ENCODE data around the gene TMEM266. TPM values are rescaled to one million over a fixed set of nuclear protein-coding genes. Genes with fewer than 3 reads are reported as not detected.
A peak's percentile ranks its signal among the peaks of the same experiment; 100 is the strongest.

TMEM266 gene
- polyA plus RNA-seq, 4 donors, result 10.2 to 12.9 (median 11.0) TPM

DNA sequence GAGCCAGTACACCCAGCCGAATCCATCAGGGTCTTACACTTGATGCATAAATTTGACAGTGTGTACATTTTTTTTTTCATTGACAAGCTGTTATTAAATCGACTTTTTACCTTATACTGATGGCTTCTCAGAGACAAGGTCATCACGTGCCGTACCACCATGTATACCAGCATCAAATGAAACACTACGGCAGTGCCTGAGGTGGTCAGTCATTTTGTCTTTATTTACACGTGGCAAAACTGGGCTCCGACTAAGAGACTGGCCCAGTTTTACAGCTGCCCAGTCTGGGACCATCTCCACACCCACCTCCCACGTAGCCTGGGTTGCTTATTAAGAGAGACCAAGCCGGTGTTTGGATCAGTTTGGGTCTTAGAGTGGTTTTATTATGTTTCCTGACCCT lies 57.4 kb downstream of the TMEM266 start:
- no peak for DNase-seq (ENCODE audit: low read depth in 4 of 4, low spot score in 3 of 4)

DNA sequence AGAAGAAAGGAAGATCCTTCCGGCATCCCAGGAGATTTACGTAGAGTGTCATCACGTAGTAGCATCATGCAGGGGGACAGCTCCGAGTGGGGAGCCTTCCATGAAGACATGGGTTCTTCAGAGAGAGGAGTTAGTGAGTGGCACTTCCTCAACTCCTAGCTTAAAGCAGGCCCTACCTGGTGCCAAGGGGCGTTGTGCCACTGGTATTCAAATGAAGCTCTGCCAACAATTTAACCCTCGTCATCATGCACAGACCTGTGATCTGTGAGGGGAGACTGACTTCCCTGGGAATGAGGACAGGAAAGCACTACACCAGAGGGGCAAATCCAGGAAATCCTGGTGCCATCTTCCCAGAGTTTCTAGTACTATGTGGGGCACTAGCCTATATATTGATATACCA lies 59.0 kb downstream of the TMEM266 start:
- DNase-seq (ENCODE audit: low read depth in 4 of 4, low spot score in 3 of 4), result no peak

DNA sequence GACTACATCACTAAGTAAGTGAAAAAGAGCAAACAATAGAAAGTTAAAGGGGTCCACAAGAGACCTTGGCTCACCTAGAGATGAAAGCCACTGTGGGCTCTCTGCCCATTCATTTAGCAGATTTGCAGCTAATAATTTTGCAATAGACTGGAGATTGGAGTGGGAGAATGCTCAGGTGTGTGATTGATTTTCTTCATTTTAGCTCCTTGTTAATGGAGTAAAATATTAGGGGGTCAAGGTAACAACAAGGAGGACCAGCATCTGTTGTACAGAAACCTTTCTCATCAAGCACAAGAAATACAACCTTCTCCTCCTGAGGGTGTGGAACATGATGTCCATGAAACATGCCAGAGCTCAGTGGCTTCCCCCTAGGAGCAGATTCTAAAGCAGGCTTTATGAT lies 63.2 kb downstream of the TMEM266 start:
- DNase-seq (ENCODE audit: low read depth in 4 of 4, low spot score in 3 of 4), result no peak

DNA sequence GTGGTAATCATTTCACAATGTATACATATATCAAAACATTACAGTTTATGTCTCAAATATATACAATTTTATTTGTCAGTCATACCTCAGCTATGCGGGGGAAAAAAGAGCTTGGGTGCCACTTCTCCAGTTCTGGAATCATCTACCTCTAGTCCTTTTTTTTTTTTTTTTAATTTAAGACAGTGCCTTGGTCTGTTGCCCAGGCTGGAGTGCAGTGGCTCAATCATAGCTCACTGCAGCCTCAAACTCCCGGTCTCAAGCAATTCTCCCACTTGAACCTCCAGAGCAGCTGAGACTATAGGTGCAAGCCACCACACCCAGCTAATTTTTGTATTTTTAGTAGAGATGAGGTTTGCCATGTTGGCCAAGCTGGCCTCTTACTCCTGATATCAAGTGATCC lies 67.4 kb downstream of the TMEM266 start:
- DNase-seq (ENCODE audit: low read depth in 4 of 4, low spot score in 3 of 4), result no peak

DNA sequence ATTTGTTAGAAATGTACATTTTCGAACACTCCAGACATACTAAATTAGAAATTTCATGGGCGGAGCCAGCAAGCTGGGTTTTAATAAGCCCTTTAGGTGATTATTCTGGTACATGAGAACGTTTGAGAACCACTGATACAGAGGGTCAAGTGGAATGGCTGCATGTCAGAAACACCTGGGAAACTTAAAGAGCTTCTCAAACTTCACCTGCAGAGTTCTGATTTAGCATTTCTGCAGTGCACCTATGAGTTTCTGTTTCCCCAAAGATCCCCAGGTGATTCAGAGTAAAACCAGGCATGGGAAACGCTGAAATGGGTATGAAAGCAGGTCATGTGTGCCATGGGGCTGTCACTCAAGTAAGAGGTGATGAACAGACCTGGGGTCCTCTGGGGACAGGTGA lies 68.1 kb downstream of the TMEM266 start:
- no peak for DNase-seq (ENCODE audit: low read depth in 4 of 4, low spot score in 3 of 4)

DNA sequence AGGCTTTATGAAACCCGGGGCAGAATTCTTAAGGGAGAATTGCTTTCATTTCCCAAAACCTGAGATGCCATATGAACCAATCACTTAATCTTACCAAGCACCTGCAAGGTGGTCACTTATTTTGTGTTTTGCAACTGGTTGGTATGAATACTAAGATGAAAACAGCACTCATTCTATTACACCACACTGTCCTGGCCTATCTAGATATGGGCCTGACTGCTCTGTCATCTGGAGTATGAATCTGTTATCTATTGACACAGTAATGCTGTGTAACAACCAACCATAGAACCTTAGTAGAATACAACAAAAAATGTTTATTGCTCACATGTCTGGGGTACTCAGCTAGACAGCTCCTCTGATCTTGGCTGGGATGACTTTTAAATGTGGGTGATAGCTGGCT lies 74.8 kb downstream of the TMEM266 start:
- DNase-seq (ENCODE audit: low read depth in 4 of 4, low spot score in 3 of 4), result no peak

DNA sequence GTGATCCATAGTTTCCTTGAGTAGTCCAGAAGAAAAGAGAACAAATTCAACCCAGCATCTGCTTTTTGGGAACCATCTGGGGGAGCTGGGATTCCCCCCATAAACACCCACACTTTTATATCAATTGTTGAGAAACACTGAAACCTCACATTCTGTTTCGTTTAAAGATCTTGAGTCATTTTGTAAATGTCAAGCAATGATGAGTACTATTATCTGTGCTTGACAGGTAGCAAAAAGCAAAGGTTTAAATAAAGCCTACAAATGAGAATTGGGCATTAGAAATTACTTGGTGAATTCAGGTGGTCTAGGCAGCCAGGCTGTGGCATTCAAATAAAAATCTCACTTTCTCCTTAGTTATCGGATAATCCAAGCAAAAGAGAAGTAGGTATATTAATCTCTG lies 75.7 kb downstream of the TMEM266 start:
- no peak for DNase-seq (ENCODE audit: low read depth in 4 of 4, low spot score in 3 of 4)

DNA sequence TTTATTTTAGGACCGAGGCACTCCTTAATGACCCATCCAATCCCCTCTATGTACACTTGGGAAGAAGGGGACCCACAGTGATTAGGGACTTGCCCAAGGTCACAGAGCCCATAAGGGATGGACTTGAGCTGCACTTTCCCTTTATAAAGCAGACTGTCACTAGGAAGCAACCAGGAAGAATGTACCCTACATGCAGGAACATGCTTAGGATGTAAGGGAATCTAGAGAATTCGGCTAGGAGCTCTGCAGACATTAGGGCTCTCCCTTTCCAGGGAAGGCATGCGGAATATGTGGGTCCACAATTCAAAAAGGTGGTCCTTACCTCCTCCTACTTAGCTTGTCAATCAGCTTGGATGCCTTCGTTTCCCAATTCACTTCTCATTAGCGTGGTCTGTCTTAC lies 78.7 kb downstream of the TMEM266 start:
- DNase-seq (ENCODE audit: low read depth in 4 of 4, low spot score in 3 of 4), result no peak

DNA sequence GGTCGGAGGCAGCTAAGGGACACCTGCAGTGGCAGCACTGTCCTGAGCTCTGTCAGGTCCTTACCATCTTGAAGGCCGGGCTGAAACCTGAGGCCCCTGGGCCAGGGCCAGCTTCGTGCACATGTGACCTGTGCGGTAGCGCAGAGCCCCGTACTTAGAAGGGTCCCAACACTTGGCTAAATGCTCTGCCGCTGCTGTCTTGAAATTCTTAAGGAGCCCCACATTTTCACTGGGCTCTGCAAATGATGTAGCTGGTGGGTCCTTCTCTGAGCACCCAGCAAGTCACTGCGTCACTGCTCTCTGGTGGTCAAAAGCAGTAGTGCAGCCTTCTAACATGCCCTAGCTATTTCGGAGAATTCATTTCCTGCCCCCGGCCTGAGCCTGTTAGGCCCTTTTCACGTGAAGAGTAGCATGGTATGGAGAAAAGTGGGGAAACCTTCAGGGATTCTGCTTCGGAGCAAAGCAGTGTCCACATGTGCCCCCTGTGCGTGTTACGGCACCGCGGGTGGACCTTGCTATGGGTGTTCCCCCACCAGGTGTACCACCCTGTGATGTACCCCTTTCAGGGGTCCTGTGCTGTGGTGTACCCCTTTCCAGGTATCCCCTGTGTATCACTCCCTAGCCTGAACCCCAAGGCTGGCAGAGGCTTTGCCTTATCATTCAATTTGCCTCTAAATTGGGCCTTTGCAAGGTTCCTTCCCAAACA lies 79.7 kb downstream of the TMEM266 start:
- DNase-seq (ENCODE audit: low read depth in 4 of 4, low spot score in 3 of 4), result peak; percentile 50 to 66 (median 62)

DNA sequence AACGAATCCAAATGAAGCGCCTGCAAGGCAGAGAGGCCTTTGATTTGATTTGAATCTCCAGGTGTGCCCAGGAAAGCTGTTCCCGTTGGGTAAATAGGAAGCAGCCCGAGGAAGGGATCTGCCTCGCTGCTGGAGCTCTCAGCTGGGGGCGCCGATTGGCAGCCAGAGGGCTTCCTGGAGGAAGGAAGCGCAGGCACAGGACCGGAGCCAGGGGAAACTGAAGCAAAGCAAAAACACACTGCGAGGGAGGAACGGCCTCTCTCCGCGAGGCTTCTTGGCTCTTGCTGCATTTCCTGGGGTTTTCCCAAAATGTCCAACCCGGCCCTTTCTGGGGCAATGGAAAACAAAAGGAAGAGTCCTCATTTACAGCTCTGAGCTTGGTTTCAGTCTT lies 80.3 kb downstream of the TMEM266 start:
- no peak for DNase-seq (ENCODE audit: low read depth in 4 of 4, low spot score in 3 of 4)

DNA sequence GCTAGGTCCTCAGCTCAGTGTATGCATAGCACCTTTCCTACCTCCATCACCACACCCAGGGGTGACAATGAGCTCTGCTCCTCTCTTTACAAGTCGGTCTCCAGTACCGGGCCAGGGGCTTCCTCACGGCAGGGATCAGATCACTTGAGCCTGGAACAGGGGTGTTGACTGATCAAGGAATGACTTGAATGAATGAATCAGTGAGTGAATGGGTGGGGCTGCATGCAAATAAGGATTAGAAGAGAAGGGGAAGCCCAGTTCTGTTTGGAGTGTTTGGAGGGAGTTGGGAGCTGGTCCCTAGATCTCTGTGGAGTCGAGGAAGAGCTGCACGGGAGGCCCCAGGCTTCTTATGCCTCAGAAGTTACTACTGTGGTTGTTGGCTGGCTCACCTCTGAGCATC lies 87.0 kb downstream of the TMEM266 start:
- DNase-seq (ENCODE audit: low read depth in 4 of 4, low spot score in 3 of 4), result no peak

DNA sequence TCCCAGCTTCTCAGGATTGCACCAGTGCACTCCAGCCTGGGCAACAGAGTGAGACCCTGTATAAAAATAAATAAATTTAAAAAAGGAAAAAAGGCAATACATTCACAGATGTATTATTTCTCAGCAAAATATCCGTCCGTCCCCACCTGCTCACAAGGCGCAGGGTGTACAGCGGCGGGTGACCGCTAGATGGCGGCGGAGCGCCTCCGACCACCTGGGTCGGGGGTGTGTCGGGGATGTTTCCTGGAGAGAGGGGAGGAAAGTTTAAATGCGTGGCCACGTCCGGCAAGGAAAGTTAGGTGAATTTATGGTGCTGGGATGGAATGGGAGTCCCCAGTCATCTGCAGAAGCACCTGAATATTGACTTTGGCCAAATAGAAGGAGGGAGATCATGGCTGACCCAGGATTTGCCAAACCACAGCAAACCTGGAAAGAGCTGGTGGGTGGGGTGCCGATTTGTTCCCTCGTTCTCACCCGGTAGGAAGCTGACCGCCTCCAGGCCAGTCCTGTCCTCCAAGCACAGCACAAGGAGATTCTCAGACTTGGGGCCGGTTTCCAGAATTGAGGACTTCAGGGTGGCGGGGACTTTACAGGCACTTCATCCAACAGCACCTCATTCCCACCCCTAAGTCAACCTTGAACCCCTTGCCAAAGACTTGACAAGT lies 88.3 kb downstream of the TMEM266 start:
- no peak for DNase-seq (ENCODE audit: low read depth in 4 of 4, low spot score in 3 of 4)

DNA sequence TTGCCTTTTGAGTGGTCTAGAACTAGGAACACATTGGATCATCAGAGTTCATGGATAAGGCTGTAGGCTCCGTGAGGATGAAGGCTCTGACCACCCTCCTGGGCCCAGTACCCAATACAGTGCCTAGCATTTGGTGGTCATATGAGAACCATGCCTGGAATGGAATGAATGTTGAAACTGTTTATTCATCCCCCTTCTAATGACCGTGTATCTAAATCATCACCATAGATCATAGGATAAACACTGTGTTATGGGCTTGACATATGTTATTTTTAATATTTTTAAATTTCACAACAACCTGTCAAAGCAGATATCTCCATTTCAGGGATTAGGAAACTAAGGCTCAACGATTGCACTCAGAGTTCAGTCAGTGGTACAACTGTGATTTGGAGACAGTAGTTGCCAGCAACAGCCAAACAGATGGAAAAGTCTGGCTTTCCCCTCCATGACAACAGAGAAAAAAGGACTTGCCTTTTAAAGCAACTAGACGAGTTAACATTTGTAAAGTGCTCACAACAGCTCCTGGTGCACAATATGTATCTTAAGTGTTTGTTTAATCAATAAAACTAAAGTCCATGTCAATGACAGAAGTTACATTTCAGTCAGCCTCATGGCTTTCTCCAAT lies 89.6 kb downstream of the TMEM266 start:
- DNase-seq (ENCODE audit: low read depth in 4 of 4, low spot score in 3 of 4), result no peak

DNA sequence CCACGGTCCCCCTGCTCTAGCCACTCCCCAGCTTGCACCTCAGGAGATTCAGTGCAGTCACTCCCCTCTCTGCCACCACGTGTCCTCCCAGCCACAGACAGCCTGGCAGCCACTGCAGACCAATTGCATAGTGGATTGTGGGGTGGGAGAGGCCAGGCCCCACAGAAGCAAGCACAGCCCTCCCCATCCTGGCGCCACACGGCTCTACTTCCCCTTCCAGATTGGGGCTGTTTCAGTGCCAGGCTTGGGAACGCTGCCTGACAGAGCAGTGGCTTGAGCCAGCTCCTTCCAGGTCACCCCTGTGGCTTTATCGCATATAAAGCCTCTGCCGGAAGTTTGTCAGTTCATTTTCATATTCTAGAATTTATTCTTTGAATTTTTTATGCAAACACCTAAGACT lies 90.7 kb downstream of the TMEM266 start:
- DNase-seq (ENCODE audit: low read depth in 4 of 4, low spot score in 3 of 4), result no peak

DNA sequence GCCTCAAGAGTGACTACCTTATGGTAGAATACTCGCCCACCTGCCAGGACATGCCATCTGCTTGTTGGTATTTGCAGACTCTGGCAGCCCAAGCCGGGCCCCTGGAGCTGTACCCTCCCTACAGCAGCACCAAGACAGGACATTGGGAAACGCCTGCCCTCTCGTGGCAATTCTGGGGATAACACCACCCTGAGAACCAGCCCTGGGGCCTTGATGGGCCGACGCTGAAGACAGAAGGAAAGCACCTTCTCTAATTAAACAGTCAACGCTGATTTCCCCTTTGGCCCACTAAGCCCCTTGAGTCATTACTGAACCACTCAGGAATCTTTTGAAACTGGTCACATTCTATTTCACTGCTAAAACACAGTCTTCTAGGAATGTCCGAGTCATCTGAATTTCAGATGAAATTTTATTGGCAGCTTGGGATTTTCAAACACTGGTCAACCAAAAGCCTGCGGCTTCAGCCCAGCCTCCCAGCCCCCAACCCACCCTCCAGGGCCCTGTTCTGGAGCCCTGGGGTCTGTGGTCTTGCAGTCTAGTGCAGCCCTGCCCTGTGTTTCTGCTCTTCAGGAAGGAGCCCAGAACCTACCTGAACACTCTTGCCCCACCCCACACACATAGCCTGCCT lies 91.3 kb downstream of the TMEM266 start:
- DNase-seq (ENCODE audit: low read depth in 4 of 4, low spot score in 3 of 4), result peak in 3 of 4 donors; percentile 43 to 55 (median 45)

DNA sequence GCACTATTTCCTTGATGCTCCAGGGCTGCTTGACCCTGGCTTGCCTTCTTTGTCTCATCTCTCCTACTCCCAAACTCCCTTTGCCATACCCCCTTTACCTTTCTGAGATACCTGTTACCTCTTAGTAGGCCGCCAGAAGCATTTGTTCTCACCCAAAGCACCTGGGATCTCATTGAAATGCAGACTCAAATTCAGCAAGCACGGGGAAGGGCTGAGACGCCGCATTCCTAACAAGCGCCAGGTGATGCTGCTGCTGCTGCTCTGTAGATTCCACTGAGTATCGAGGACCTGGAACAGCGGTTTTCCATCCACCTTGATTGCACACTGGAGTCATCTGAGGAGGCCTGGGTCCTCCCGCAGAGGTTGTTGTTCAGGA lies 91.8 kb downstream of the TMEM266 start:
- no peak for DNase-seq (ENCODE audit: low read depth in 4 of 4, low spot score in 3 of 4)

DNA sequence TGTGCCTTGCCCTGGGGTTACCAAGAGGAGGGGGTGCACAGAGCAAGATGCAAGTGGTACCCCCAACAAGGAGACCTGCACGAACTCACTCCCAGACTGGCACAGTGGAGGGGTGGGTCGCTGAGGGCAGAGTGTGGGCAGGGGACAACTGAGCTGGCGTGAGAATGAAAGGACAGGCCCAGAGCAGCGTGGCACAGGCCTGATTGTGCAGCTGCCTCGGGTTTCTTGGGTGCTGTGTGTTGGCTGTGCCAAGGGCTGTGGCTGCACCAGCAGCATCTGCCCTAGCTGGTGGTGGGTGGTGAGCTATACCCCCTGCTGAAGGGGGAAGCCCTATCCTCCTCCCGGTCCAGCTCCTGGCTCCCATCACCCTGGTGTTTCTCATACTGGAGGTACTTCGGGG lies 92.4 kb downstream of the TMEM266 start:
- no peak for DNase-seq (ENCODE audit: low read depth in 4 of 4, low spot score in 3 of 4)

DNA sequence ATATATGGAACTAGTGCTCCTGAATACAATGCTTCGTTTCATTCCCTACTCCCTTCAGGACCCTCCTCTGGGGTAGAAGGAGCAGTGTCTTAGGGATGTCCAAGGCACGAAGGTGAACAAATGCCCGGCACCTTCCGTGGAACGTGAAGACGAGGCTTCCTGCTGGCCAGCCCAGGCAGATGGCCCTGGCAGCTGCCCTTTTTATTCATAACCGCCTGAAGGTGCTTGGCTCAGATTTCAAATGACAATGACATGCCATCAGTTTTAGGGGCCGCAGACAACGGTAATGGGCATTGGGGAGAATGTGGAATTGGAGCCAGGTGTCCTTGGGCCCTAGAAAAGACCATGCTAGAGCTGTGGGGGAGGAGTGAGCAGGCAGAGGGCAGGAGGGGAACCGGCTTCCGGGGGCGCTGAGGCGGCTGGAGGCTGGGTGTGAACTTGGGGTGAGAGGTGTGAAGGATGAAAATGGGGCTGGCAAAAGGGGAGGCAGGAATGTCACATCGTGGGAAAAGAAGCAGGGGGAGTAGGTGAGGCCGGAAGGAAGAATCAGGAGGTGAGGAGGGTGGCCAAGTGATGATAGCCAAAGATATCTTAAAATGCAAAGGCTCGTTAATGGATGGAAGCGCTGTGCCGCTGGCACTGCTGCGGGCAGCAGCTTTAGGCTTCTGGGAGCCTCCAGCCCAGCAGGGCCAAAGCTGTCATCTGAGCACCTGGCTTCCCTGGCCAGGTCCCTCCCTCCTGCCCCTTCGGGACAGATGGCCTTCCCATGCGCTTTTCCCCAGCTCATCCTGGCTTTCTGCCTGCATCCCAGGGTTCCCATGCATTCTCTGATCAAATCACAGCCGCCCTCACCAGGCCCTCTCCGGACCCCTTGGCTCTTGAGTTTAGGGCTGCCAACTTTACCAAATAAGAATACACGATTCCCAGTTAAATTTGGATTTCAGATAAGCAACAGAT lies 93.7 kb downstream of the TMEM266 start:
- no peak for DNase-seq (ENCODE audit: low read depth in 4 of 4, low spot score in 3 of 4)

DNA sequence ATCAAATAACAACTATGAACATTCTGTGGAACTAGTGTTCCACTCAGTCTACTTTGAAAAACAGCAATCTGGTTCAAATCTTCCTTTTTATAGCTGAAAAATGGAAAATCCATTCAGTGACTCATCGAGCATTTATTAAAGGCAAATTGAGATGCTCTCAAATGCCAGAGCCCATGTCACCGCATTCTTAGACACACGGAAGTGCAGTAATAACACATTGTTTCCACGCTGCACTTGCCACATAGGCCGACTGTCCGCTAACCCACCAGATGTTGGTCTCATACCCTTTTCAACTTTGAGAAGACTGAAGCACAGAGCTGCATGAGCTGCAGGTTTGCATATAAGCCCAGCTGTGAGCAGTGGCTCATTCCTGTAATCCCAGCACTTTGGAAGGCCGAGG lies 95.9 kb downstream of the TMEM266 start:
- DNase-seq (ENCODE audit: low read depth in 4 of 4, low spot score in 3 of 4), result no peak

DNA sequence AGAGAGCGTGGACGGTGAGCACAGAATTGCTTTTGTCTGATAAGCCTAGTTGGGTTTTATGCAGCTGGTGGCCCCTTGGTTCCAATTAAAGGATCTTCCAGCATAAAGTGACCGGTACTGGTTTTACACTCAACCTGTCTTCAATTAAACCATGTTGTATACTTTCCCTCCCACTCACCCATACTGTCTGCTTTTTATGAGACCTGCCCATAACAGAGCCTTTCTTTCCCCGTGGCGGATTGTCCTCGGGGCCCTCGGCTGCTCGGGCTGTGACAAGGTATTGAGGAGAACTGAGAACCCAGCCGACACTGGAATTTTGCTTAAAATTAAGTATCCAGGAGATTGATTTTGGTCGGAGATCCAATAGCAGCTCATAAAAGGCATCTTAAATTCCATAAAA lies 98.4 kb downstream of the TMEM266 start:
- DNase-seq (ENCODE audit: low read depth in 4 of 4, low spot score in 3 of 4), result no peak

DNA sequence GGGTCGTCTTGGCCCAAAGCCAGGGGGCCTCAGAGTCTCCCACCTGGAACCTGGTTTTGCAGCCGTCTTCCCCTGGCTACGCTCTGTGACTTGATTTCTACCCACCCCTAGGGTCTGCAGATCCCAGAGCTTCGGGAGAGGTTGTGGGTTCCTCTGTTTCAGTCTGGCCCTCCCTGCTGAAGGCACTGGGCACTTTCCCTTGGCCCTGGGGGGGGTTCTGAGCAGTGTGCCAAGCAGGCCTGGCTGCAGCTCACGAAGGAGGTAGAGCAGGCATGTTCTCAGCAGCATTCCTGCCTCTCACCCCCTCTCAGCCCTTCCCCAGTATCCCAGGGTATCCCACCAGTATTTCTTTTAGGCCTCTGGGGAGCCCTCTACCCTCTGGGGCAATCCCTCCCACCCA lies 99.0 kb downstream of the TMEM266 start:
- no peak for DNase-seq (ENCODE audit: low read depth in 4 of 4, low spot score in 3 of 4)

Measured in right renal pelvis (tissue), 4 donors.